ENCODE results near the gene GALNT13.

GALNT13 gene

GRCh38 chr2:154261473-154262027 is 389.8 kb downstream of the GALNT13 start:
- DNase-seq (ENCODE audit: low read depth) = no peak
- no peak for TF ChIP-seq CTCF (IDR thresholded peaks at IDR 0.05; ENCODE audit: insufficient read depth, low read depth, low read length, missing control alignments)
- H3K4me3 ChIP-seq (ENCODE audit: low read depth, low read length) = no peak overlapping the region

- no peak for DNase-seq (ENCODE audit: low read depth)
- TF ChIP-seq CTCF (IDR thresholded peaks at IDR 0.05; ENCODE audit: insufficient read depth, low read depth, low read length, missing control alignments) = no peak
- no peak overlapping the region for H3K4me3 ChIP-seq (ENCODE audit: low read depth, low read length)
Observed at GRCh38 chr2:154263206-154263605, 391.5 kb downstream of the GALNT13 start.

GRCh38 chr2:154264024-154264423 is 392.3 kb downstream of the GALNT13 start:
- TF ChIP-seq CTCF (IDR thresholded peaks at IDR 0.05; ENCODE audit: insufficient read depth, low read depth, low read length, missing control alignments) = no peak
- DNase-seq (ENCODE audit: low read depth) = no peak
- no peak overlapping the region for H3K4me3 ChIP-seq (ENCODE audit: low read depth, low read length)

GRCh38 chr2:154267983-154268382 is 396.3 kb downstream of the GALNT13 start:
- no peak for DNase-seq (ENCODE audit: low read depth)

GRCh38 chr2:154280543-154280942 is 408.8 kb downstream of the GALNT13 start:
- no peak for DNase-seq (ENCODE audit: low read depth)
- H3K4me3 ChIP-seq (ENCODE audit: low read depth, low read length) = no peak overlapping the region
- no peak for TF ChIP-seq CTCF (IDR thresholded peaks at IDR 0.05; ENCODE audit: insufficient read depth, low read depth, low read length, missing control alignments)

More at GRCh38 chr2:154267983-154268382, 396.3 kb downstream of the GALNT13 start:
- H3K4me3 ChIP-seq (ENCODE audit: low read depth, low read length) = no peak overlapping the region
- no peak for TF ChIP-seq CTCF (IDR thresholded peaks at IDR 0.05; ENCODE audit: insufficient read depth, low read depth, low read length, missing control alignments)

GRCh38 chr2:154289870-154290269 is 418.1 kb downstream of the GALNT13 start:
- no peak for DNase-seq (ENCODE audit: low read depth)
- TF ChIP-seq CTCF (IDR thresholded peaks at IDR 0.05; ENCODE audit: insufficient read depth, low read depth, low read length, missing control alignments) = no peak
- H3K4me3 ChIP-seq (ENCODE audit: low read depth, low read length) = no peak overlapping the region

- H3K4me3 ChIP-seq (ENCODE audit: low read depth, low read length) = no peak overlapping the region
- no peak for TF ChIP-seq CTCF (IDR thresholded peaks at IDR 0.05; ENCODE audit: insufficient read depth, low read depth, low read length, missing control alignments)
- no peak for DNase-seq (ENCODE audit: low read depth)
Observed at GRCh38 chr2:154291511-154291910, 419.8 kb downstream of the GALNT13 start.

Measured in GM12865 (cell line).